DMS79 (cell line): ENCODE results near the gene ST6GAL1.
A peak's percentile ranks its signal among the peaks of the same experiment; 100 is the strongest.
"Not testable (repeated sequence)": the region's sequence is repeated elsewhere in the genome, so short reads cannot be mapped to it uniquely, and the experiment has no call there.

ENCODE experiments used
- DNase-seq: peaks from one replicate; lab custom pipeline; 2025; lab: John Stamatoyannopoulos, UW

ST6GAL1 gene

GRCh38 chr3:186994000-186994955 lies 64.0 kb downstream of the ST6GAL1 start:
- DNase-seq: no peak

- no peak for DNase-seq
Observed at GRCh38 chr3:186996356-186996755, 66.0 kb downstream of the ST6GAL1 start.

- DNase-seq: no peak
Observed at GRCh38 chr3:186997061-186997460, 66.7 kb downstream of the ST6GAL1 start.

GRCh38 chr3:186997473-186997939 lies 67.2 kb downstream of the ST6GAL1 start:
- no peak for DNase-seq

GRCh38 chr3:186998937-186999368 lies 68.6 kb downstream of the ST6GAL1 start:
- DNase-seq: no peak

GRCh38 chr3:187000711-187001151 lies 70.4 kb downstream of the ST6GAL1 start:
- DNase-seq: no peak

- no peak for DNase-seq
Observed at GRCh38 chr3:187002915-187003314, 72.6 kb downstream of the ST6GAL1 start.

- DNase-seq: no peak
Observed at GRCh38 chr3:187005827-187006481, 75.6 kb downstream of the ST6GAL1 start.

- no peak for DNase-seq
Observed at GRCh38 chr3:187006864-187007630, 76.7 kb downstream of the ST6GAL1 start.

GRCh38 chr3:187010382-187010781 lies 80.1 kb downstream of the ST6GAL1 start:
- not testable (repeated sequence) for DNase-seq

GRCh38 chr3:187011915-187012314 lies 81.6 kb downstream of the ST6GAL1 start:
- no peak for DNase-seq

GRCh38 chr3:187012609-187013051 lies 82.3 kb downstream of the ST6GAL1 start:
- no peak for DNase-seq

- DNase-seq: no peak
Observed at GRCh38 chr3:187013159-187013716, 82.9 kb downstream of the ST6GAL1 start.

GRCh38 chr3:187014417-187014864 lies 84.1 kb downstream of the ST6GAL1 start:
- no peak for DNase-seq

GRCh38 chr3:187015903-187016638 lies 85.7 kb downstream of the ST6GAL1 start:
- peak; percentile 26 for DNase-seq

- no peak for DNase-seq
Observed at GRCh38 chr3:187016639-187017345, 86.5 kb downstream of the ST6GAL1 start.

GRCh38 chr3:187017511-187018230 lies 87.3 kb downstream of the ST6GAL1 start:
- DNase-seq: no peak

- DNase-seq: no peak
Observed at GRCh38 chr3:187019542-187020072, 89.3 kb downstream of the ST6GAL1 start.

GRCh38 chr3:187020376-187020775 lies 90.0 kb downstream of the ST6GAL1 start:
- no peak for DNase-seq
